SK-N-MC (cell line): Measurements from ENCODE around the gene CMSS1.
A peak's percentile ranks its signal among the peaks of the same experiment; 100 is the strongest.

ENCODE experiments used
- DNase-seq: peaks from one replicate; pipeline ENCODE4 v3.0.0-alpha.2; 2011; ENCODE audit warnings: low read depth, low spot score
- H3K27ac ChIP-seq: fragments of 200-600 bp; sonication (generic); 2 replicates; pipeline ENCODE4 v1.5.1; 2016; ENCODE audit warnings: mixed run types
- H3K36me3 ChIP-seq: fragments of 200-600 bp; sonication (generic); 2 replicates; pipeline ENCODE4 v1.6.1; 2017; ENCODE audit warnings: antibody characterized with exemption, low read length, mixed read lengths; ENCODE audit not compliant: insufficient read depth
- H3K4me3 ChIP-seq: fragments of 200-600 bp; sonication (generic); 2 replicates; pipeline ENCODE4 v1.5.1; 2016
- H3K9ac ChIP-seq: fragments of 200-600 bp; sonication (generic); 2 replicates; pipeline ENCODE4 v1.8.0; 2017; ENCODE audit warnings: mixed run types, mixed read lengths; ENCODE audit not compliant: insufficient read length
- H3K9me3 ChIP-seq: fragments of 200-600 bp; sonication (generic); 2 replicates; pipeline ENCODE4 v1.6.1; 2017; ENCODE audit warnings: low read depth, mild to moderate bottlenecking, antibody characterized with exemption, low read length, moderate library complexity, mixed read lengths
- EZH2 ChIP-seq: fragments of 200-600 bp; sonication (generic); IDR thresholded peaks from one replicate; pipeline ENCODE4 v1.6.1; 2017; ENCODE audit warnings: antibody characterized with exemption
- FOXP2 ChIP-seq: optimal IDR thresholded peaks from 2 replicates; pipeline ENCODE3; 2011; ENCODE audit warnings: mild to moderate bottlenecking, moderate library complexity; ENCODE audit not compliant: insufficient read depth; ENCODE audit errors: extremely low read length, control extremely low read depth
- POLR2AphosphoS5 ChIP-seq: IDR thresholded peaks from 2 replicates; pipeline ENCODE4 v1.6.1; 2012; ENCODE audit warnings: mild to moderate bottlenecking, low read depth, low read length, borderline replicate concordance

CMSS1 gene

GRCh38 chr3:100098784-100099070, 281.1 kb downstream of the CMSS1 start:
- no peak for TF ChIP-seq FOXP2
- TF ChIP-seq EZH2, result no peak
- no peak for TF ChIP-seq POLR2AphosphoS5
- Histone ChIP-seq H3K27ac (no peak overlapping the region), H3K36me3 (no peaks in the 10 kb centered on the region), H3K9me3 (no peaks in the 10 kb centered on the region), H3K4me3 (no peak overlapping the region), H3K9ac (no peak overlapping the region)
- DNase-seq, result no peak

- Histone ChIP-seq H3K36me3 (no peaks in the 10 kb centered on the region), H3K4me3 (no peak overlapping the region), H3K27ac (no peak overlapping the region), H3K9me3 (no peaks in the 10 kb centered on the region), H3K9ac (no peak overlapping the region)
- DNase-seq, result no peak
- TF ChIP-seq POLR2AphosphoS5 (no peak), FOXP2 (no peak), EZH2 (no peak)
Measured at GRCh38 chr3:100099621-100100020, 282.0 kb downstream of the CMSS1 start.

- no peak for DNase-seq
- Histone ChIP-seq H3K9me3 (no peaks in the 10 kb centered on the region), H3K27ac (no peak overlapping the region), H3K36me3 (no peaks in the 10 kb centered on the region), H3K9ac (no peak overlapping the region), H3K4me3 (no peak overlapping the region)
- TF ChIP-seq FOXP2, result no peak
- TF ChIP-seq EZH2, result no peak
- no peak for TF ChIP-seq POLR2AphosphoS5
Measured at GRCh38 chr3:100100425-100100824, 282.8 kb downstream of the CMSS1 start.

DNA sequence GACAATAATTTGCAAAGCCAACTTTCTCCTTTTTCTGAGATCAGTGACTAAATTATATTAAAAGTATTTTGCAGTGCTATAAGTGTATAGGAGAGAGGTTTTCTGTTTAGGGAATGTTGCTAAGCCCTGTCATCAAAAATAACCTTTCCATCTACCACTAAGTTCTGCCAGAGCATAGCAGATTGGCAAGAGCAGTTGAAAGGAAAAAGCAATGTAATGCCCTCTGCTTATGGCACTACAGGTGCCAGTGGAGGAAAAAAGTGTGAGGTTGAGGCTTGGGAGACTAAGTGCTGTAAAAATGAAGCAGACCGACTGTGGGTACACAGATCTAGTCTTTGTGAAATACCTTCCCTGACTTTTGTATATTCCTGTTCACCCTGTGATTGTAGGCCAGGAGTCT, 285.1 kb downstream of the CMSS1 start:
- Histone ChIP-seq H3K9me3 (no peaks in the 10 kb centered on the region), H3K27ac (no peak overlapping the region), H3K36me3 (no peaks in the 10 kb centered on the region), H3K9ac (no peak overlapping the region), H3K4me3 (no peak overlapping the region)
- DNase-seq, result no peak
- TF ChIP-seq FOXP2, result no peak

GRCh38 chr3:100103558-100104441, 286.1 kb downstream of the CMSS1 start:
- H3K9ac ChIP-seq, result no peak overlapping the region
- no peak for TF ChIP-seq POLR2AphosphoS5
- TF ChIP-seq EZH2, result no peak
- TF ChIP-seq FOXP2, result no peak
- H3K36me3 ChIP-seq, result no peaks in the 10 kb centered on the region
- no peak overlapping the region; the same call in 1 of the 2 replicates for H3K27ac ChIP-seq
- H3K9me3 ChIP-seq, result no peaks in the 10 kb centered on the region
- no peak overlapping the region for H3K4me3 ChIP-seq
- no peak for DNase-seq

- TF ChIP-seq EZH2 (no peak), POLR2AphosphoS5 (no peak), FOXP2 (no peak)
- Histone ChIP-seq H3K9ac (no peak overlapping the region), H3K4me3 (no peak overlapping the region), H3K36me3 (no peaks in the 10 kb centered on the region), H3K9me3 (no peaks in the 10 kb centered on the region), H3K27ac (peak overlapping the region; percentile 73)
- DNase-seq, result no peak
Measured at GRCh38 chr3:100104442-100104798, 286.8 kb downstream of the CMSS1 start.

- Histone ChIP-seq H3K36me3 (no peaks in the 10 kb centered on the region), H3K9ac (peak overlapping the region; percentile 36), H3K4me3 (no peak overlapping the region), H3K9me3 (no peaks in the 10 kb centered on the region), H3K27ac (peak overlapping the region; percentile 73)
- TF ChIP-seq POLR2AphosphoS5 (no peak), FOXP2 (no peak), EZH2 (no peak)
- no peak for DNase-seq
Measured at GRCh38 chr3:100104817-100105413, 287.3 kb downstream of the CMSS1 start.

- DNase-seq, result no peak
Measured at GRCh38 chr3:100105501-100105900, 287.8 kb downstream of the CMSS1 start.

More at GRCh38 chr3:100105501-100105900, 287.8 kb downstream of the CMSS1 start:
- Histone ChIP-seq H3K36me3 (no peaks in the 10 kb centered on the region), H3K9me3 (no peaks in the 10 kb centered on the region), H3K9ac (peak overlapping the region; percentile 36), H3K27ac (peak overlapping the region; percentile 73), H3K4me3 (no peak overlapping the region)
- TF ChIP-seq EZH2 (no peak), FOXP2 (no peak), POLR2AphosphoS5 (no peak)
